PC-9 (cell line): Measurements from ENCODE around the gene CTIF.

Experiments used
- EZH2 ChIP-seq: fragments of 200-600 bp; sonication (generic); IDR thresholded peaks from 2 replicates; pipeline ENCODE4 v1.8.0; 2017; ENCODE audit warnings: antibody characterized with exemption, low read depth
- TF ChIP-seq, protein P1 (sequence below): fragments of 200-600 bp; sonication (generic); conservative IDR thresholded peaks from 2 replicates; pipeline ENCODE4 v1.6.1; 2017; ENCODE audit warnings: mixed run types, antibody characterized with exemption, mild to moderate bottlenecking, moderate library complexity

DNA sequence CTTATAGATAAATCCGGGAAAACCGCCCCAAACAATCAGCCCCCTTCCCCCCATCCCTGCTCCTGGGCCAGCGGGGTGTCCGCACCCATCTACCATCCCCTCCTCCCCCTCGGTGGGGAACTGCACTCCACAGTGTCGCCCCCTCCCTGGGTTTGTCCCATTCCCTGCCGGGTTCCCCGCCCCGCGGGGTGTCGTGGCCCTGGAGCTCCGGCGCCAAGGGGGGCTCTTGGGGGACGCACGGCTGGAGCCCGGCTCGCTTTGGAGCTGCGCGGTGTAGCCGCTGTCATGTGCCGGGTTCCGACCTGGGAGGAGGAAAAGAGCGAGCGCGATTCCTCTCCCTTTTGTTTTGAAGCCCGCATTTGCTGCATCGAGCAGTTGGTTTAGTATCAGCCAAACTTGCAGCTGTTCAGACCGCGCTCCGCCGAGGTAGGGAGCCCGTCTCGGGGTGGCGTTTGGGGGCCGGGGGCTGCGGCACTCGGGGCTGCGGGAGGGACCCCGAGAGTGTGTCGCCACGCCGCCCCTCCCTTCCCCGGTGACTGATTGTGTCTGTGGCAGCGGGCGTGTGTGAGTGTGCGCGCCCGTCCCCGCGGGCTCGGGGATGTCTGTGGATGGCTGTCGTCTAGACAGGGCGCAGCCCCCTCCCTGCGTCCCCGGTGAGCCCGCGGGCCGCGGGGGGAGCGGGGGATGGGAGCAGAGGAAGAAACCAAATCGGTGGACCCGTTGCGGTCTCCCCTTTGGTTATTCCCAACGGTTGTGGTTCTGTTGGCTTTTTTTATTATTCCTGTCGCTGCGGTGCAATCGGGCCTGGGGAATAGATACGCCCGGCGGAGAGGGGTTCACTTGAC, 797 bp downstream of the CTIF start:
- TF ChIP-seq, protein P1, sequence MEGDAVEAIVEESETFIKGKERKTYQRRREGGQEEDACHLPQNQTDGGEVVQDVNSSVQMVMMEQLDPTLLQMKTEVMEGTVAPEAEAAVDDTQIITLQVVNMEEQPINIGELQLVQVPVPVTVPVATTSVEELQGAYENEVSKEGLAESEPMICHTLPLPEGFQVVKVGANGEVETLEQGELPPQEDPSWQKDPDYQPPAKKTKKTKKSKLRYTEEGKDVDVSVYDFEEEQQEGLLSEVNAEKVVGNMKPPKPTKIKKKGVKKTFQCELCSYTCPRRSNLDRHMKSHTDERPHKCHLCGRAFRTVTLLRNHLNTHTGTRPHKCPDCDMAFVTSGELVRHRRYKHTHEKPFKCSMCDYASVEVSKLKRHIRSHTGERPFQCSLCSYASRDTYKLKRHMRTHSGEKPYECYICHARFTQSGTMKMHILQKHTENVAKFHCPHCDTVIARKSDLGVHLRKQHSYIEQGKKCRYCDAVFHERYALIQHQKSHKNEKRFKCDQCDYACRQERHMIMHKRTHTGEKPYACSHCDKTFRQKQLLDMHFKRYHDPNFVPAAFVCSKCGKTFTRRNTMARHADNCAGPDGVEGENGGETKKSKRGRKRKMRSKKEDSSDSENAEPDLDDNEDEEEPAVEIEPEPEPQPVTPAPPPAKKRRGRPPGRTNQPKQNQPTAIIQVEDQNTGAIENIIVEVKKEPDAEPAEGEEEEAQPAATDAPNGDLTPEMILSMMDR: no peak
- TF ChIP-seq EZH2: no peak
